Measurements from ENCODE around the gene C2orf49. TPM values are rescaled to one million over a fixed set of nuclear protein-coding genes. Genes with fewer than 3 reads are reported as not detected.

Gene C2orf49
- total RNA-seq, 1 donor from 2014 or later = 27.2 TPM

GRCh38 chr2:105378921-105379383 is 41.6 kb downstream of the C2orf49 start:
- no peak overlapping the region for H3K27ac Mint-ChIP-seq
- peaks cover 2% of the 10 kb centered on the region for H3K4me1 Mint-ChIP-seq (ENCODE audit: low read depth)
- no peaks in the 10 kb centered on the region for H3K36me3 Mint-ChIP-seq (ENCODE audit: insufficient read depth)
- no peak overlapping the region for H3K4me3 Mint-ChIP-seq (ENCODE audit: low read depth)
- no peak for DNase-seq (ENCODE audit: low spot score, unreplicated experiment)
- H3K27me3 Mint-ChIP-seq = no peaks in the 10 kb centered on the region
- TF ChIP-seq CTCF (IDR thresholded peaks at IDR 0.05; ENCODE audit: unreplicated experiment) = no peak
- H3K9me3 Mint-ChIP-seq (ENCODE audit: low read depth) = no peaks in the 10 kb centered on the region

- Mint-ChIP-seq H3K4me1 (ENCODE audit: low read depth) (peaks cover 2% of the 10 kb centered on the region), H3K27ac (no peak overlapping the region), H3K4me3 (ENCODE audit: low read depth) (no peak overlapping the region)
Measured at GRCh38 chr2:105379741-105380186, 42.4 kb downstream of the C2orf49 start.

GRCh38 chr2:105380432-105381100 is 43.2 kb downstream of the C2orf49 start:
- no peaks in the 10 kb centered on the region for H3K9me3 Mint-ChIP-seq (ENCODE audit: low read depth)
- H3K36me3 Mint-ChIP-seq (ENCODE audit: insufficient read depth) = no peaks in the 10 kb centered on the region
- H3K4me1 Mint-ChIP-seq (ENCODE audit: low read depth) = no peaks in the 10 kb centered on the region
- TF ChIP-seq CTCF (IDR thresholded peaks at IDR 0.05; ENCODE audit: unreplicated experiment) = no peak
- no peak overlapping the region for H3K27ac Mint-ChIP-seq
- H3K27me3 Mint-ChIP-seq = no peaks in the 10 kb centered on the region
- DNase-seq (ENCODE audit: low spot score, unreplicated experiment) = no peak
- H3K4me3 Mint-ChIP-seq (ENCODE audit: low read depth) = no peak overlapping the region

More at GRCh38 chr2:105379741-105380186, 42.4 kb downstream of the C2orf49 start:
- no peak for DNase-seq (ENCODE audit: low spot score, unreplicated experiment)
- no peak for TF ChIP-seq CTCF (IDR thresholded peaks at IDR 0.05; ENCODE audit: unreplicated experiment)
- H3K27me3 Mint-ChIP-seq = no peaks in the 10 kb centered on the region
- no peaks in the 10 kb centered on the region for H3K36me3 Mint-ChIP-seq (ENCODE audit: insufficient read depth)
- no peaks in the 10 kb centered on the region for H3K9me3 Mint-ChIP-seq (ENCODE audit: low read depth)

DNA sequence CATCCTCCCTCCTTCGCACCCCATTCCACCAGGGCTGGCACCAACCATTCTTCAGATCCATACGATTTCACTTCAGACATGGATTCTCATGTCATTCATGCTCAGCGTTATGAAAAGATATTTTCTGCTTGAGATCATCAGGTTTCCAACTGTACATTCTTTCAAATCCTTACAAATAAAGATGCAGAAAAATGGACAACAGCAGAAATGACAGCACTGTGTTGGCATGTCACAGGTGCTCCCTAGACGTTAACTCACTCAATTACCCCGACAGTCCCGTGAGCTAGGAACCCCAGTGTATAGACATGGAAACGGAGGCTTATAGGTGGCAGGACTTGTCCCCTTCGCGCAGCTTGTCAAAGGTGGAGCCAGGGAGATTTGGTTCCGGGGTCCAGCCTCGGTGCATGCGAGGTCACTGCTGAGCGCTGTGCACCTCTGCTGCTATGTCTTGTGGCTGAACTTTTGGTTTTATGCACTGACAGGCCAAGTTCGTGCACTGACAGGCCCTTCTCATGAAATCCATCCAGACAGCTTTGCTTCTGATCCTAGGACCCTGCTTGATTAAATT is 43.8 kb downstream of the C2orf49 start:
- DNase-seq (ENCODE audit: low spot score, unreplicated experiment) = no peak
- Mint-ChIP-seq H3K36me3 (ENCODE audit: insufficient read depth) (no peaks in the 10 kb centered on the region), H3K9me3 (ENCODE audit: low read depth) (no peaks in the 10 kb centered on the region), H3K4me3 (ENCODE audit: low read depth) (no peak overlapping the region), H3K27me3 (no peaks in the 10 kb centered on the region), H3K4me1 (ENCODE audit: low read depth) (no peaks in the 10 kb centered on the region), H3K27ac (no peak overlapping the region)
- TF ChIP-seq CTCF (IDR thresholded peaks at IDR 0.05; ENCODE audit: unreplicated experiment) = no peak

DNA sequence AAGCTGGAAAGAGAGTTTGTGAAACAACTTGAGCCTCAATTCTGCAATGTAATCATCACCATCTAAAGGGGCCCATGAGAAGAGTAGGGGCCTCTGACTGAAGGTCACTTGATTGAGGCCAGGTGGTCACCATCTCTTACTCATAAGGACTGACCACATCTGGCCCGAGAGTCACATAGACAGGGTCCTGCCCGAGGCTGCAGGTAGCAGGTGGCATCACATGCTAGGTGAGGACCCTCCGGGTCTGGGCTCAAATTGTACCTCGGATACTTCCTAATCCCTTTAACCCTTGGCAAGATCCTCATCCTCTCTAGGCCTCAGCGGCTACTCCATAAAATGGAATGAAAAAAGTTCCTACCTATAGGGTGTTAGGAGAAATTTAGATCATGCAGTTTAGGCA is 44.8 kb downstream of the C2orf49 start:
- no peak for DNase-seq (ENCODE audit: low spot score, unreplicated experiment)
- Mint-ChIP-seq H3K9me3 (ENCODE audit: low read depth) (no peaks in the 10 kb centered on the region), H3K4me1 (ENCODE audit: low read depth) (no peaks in the 10 kb centered on the region), H3K4me3 (ENCODE audit: low read depth) (no peak overlapping the region), H3K27ac (no peak overlapping the region), H3K36me3 (ENCODE audit: insufficient read depth) (no peaks in the 10 kb centered on the region), H3K27me3 (no peaks in the 10 kb centered on the region)
- no peak for TF ChIP-seq CTCF (IDR thresholded peaks at IDR 0.05; ENCODE audit: unreplicated experiment)
